Left ventricle myocardium inferior (tissue), 1 donor: ENCODE results near the gene RIC1. TPM values are rescaled to one million over a fixed set of nuclear protein-coding genes. Genes with fewer than 3 reads are reported as not detected.

Experiments
- DNase-seq: peaks from one replicate; pipeline ENCODE4 v3.0.0-alpha.2; 2020
- H3K27ac ChIP-seq: fragments of 200-600 bp; replicated peaks from 2 replicates; pipeline ENCODE4 v1.8.0; 2021
- H3K27me3 ChIP-seq: fragments of 200-600 bp; 2 replicates; pipeline ENCODE4 v1.8.0; 2021; ENCODE audit warnings: low read depth
- H3K36me3 ChIP-seq: fragments of 200-600 bp; 2 replicates; pipeline ENCODE4 v1.8.0; 2021
- H3K4me1 ChIP-seq: fragments of 200-600 bp; 2 replicates; pipeline ENCODE4 v1.8.0; 2021
- H3K4me3 ChIP-seq: fragments of 200-600 bp; 2 replicates; pipeline ENCODE4 v1.8.0; 2021; ENCODE audit warnings: mild to moderate bottlenecking, moderate library complexity
- H3K9me3 ChIP-seq: fragments of 200-600 bp; replicated peaks from 2 replicates; pipeline ENCODE4 v1.8.0; 2021
- CTCF ChIP-seq: fragments of 200-600 bp; IDR thresholded peaks from 2 replicates; pipeline ENCODE4 v1.8.0; 2021; ENCODE audit warnings: antibody characterized with exemption, mild to moderate bottlenecking, borderline replicate concordance
- intact Hi-C: fragments of 100-400 bp; cut with micrococcal nuclease; formaldehyde crosslinking; loops from one replicate; pipeline ENCODE4 v1.11.0; 2022
- total RNA-seq: library from RNA; stranded (reverse); fragmentation: NEBNext Ultra II Directional; extraction: Animal tissue kit (Norgen Biotek cat#: 25700); gene quantifications from one replicate; pipeline ENCODE4 v1.2.1, GENCODE V29; 2021
- donor health status: DM: no; HTN: yes; CAD: no; lungs with severe emphysema.

RIC1 gene
- total RNA-seq, 1 donor from 2014 or later: 7.1 TPM

DNA sequence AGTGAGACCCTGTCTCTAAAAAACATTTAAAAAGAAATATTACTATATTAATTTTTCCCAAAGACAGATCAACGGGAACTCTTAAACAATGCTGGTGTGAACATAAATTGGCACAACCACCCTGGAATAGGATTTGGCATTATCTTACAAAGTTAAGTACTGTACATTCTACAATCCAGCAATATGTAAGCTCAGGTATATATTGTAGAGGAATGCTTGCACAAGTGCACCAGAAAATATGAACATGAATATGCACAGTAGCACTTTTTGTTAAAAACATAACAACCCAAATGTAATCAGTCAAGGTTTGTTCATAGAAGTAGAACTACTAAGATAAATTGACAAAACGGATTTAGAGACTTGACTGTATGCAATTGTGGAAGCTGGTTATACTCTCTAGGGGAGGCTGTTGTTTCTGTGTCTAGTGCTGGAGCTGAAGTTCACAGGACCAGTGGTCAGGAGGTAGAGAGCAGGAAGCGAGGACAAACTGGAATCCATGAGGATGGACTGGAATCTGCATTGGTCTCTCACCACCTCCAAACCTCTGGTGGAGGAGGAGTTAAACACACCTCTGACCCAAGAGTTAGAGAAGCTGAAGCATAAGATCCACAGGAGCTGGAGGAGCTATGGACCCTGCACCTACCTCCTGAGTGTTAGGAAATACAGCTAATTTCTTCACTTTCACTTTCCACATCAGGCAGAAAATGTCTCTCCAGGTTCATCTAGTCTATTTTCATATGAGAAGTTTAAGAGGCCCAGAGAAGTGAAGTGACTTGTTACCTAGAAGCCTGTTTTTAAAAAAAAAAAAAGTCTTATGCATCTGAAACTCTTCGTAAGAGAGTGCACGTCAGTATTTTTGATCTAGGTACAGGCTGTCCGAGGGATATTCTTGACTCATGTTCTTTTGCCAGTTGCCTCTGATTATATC lies 20.3 kb upstream of the RIC1 start:
- Histone ChIP-seq H3K27me3 (no peaks in the 10 kb centered on the region), H3K27ac (peak overlapping the region; percentile 79), H3K4me1 (peaks cover 30% of the 10 kb centered on the region), H3K36me3 (no peaks in the 10 kb centered on the region), H3K9me3 (no peaks in the 10 kb centered on the region), H3K4me3 (peak overlapping the region; percentile 59)
- intact Hi-C loops: no loop called here
- TF ChIP-seq CTCF: peak; percentile 18
- no peak for DNase-seq

DNA sequence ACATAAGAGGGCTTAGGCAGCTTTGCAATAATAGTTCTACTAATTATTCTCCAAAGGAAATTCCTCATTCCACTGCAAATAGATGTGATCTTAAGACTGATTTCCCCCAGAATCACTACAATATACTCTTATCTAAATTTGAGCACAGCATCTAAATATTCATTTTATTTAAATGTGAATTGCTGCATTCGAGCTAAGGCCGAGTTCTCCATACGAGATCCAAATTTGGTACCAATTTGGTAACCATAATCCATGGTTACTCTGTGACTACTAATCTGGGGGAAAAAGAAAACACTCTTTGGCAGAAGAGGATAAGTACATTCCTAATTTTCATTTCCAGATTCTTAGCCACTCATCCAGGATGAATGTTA lies 19.7 kb upstream of the RIC1 start:
- Histone ChIP-seq H3K4me1 (peaks cover 30% of the 10 kb centered on the region), H3K36me3 (no peaks in the 10 kb centered on the region), H3K4me3 (peak overlapping the region; percentile 59), H3K27ac (peak overlapping the region; percentile 79), H3K27me3 (no peaks in the 10 kb centered on the region), H3K9me3 (no peaks in the 10 kb centered on the region)
- DNase-seq: no peak
- no peak for TF ChIP-seq CTCF
- intact Hi-C loops: no loop called here

- Histone ChIP-seq H3K9me3 (no peaks in the 10 kb centered on the region), H3K4me1 (peaks cover 30% of the 10 kb centered on the region), H3K27me3 (no peaks in the 10 kb centered on the region), H3K27ac (no peak overlapping the region), H3K36me3 (no peaks in the 10 kb centered on the region), H3K4me3 (no peak overlapping the region)
- no peak for DNase-seq
- no peak for TF ChIP-seq CTCF
- intact Hi-C loops: no loop called here
These were observed 18.4 kb upstream of the RIC1 start for GRCh38 chr9:5610491-5610890.

DNA sequence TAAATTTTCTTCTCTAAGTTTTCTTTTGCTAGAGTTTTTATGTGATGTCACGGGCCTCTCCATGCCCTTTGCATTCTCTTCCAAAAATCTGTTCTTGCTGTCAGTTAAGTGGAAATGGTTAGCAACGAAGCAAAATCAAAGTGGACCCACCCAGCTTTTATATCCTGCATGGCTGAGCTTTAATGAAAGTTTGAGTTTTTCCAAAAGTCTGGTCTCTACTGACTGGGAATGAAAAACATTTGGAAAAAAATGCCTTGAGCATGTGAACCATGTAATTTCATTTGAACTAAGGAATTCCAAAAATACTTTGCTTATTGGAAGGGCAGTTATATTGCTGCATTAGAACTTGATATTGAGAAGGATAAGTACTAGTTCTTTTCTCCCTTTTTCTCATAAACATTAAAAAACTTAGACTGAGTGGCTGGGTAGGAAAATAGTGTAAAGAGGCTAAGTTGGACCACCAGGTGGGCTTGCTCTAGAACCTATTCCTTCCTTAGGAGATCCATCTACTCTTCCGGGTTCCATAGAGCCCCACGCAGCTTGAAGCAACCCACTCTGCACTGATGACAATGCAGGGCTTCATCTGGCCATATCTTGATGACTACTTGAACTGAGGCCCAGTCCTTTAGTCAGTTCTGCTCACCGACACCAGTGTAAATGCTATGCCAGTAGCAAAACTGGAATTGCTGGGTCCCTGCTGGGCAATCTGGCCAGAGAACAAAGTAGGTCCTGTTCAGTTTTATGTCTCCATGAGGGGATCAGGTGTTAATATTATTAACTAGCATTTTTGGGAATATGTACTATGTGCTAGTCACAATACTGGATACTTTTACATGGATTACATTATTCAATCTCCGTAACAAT lies 17.4 kb upstream of the RIC1 start:
- H3K4me1 ChIP-seq: peaks cover 30% of the 10 kb centered on the region
- H3K27me3 ChIP-seq: no peaks in the 10 kb centered on the region
- intact Hi-C loops: no loop called here
- TF ChIP-seq CTCF: no peak
- H3K4me3 ChIP-seq: no peak overlapping the region
- H3K27ac ChIP-seq: peak overlapping the region; percentile 20
- H3K36me3 ChIP-seq: no peaks in the 10 kb centered on the region
- no peaks in the 10 kb centered on the region for H3K9me3 ChIP-seq
- no peak for DNase-seq

DNA sequence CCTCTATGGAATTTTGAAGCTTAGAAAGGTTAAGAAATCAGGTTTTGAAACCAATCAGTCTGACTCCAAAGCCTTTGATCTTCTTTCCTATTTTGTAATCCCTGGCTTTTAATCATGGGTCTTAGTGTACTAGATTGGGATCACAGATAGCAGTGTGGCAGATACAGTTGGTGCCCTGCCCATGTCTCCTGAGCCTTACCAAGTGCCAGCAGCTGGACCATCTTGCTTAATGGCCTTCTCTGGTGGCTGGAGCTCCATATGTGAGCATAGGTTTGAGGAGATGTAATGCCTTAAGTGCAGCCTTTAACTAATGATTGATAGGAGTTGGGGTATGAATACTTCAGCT lies 16.7 kb upstream of the RIC1 start:
- TF ChIP-seq CTCF: no peak
- Histone ChIP-seq H3K4me1 (peaks cover 30% of the 10 kb centered on the region), H3K9me3 (no peaks in the 10 kb centered on the region), H3K36me3 (no peaks in the 10 kb centered on the region), H3K27ac (peak overlapping the region; percentile 20), H3K27me3 (no peaks in the 10 kb centered on the region), H3K4me3 (no peak overlapping the region)
- intact Hi-C loops: no loop called here
- DNase-seq: no peak
